Measurements from ENCODE around the gene AJAP1. TPM values are rescaled to one million over a fixed set of nuclear protein-coding genes. Genes with fewer than 3 reads are reported as not detected.

Gene AJAP1
- total and polyA plus RNA-seq, 2 donors (not counting 1 experiment from before 2014, with no cell fraction given) = not detected

GRCh38 chr1:4701276-4701675 is 46.9 kb downstream of the AJAP1 start:
- ATAC-seq (ENCODE audit: low read depth) = no peak
- TF ChIP-seq, protein P1, sequence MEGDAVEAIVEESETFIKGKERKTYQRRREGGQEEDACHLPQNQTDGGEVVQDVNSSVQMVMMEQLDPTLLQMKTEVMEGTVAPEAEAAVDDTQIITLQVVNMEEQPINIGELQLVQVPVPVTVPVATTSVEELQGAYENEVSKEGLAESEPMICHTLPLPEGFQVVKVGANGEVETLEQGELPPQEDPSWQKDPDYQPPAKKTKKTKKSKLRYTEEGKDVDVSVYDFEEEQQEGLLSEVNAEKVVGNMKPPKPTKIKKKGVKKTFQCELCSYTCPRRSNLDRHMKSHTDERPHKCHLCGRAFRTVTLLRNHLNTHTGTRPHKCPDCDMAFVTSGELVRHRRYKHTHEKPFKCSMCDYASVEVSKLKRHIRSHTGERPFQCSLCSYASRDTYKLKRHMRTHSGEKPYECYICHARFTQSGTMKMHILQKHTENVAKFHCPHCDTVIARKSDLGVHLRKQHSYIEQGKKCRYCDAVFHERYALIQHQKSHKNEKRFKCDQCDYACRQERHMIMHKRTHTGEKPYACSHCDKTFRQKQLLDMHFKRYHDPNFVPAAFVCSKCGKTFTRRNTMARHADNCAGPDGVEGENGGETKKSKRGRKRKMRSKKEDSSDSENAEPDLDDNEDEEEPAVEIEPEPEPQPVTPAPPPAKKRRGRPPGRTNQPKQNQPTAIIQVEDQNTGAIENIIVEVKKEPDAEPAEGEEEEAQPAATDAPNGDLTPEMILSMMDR (IDR thresholded peaks at IDR 0.05) = no peak
- TF ChIP-seq EZH2 (IDR thresholded peaks at IDR 0.05; ENCODE audit: borderline replicate concordance, insufficient read depth, low read depth, low read length, poor library complexity, severe bottlenecking) = no peak

DNA sequence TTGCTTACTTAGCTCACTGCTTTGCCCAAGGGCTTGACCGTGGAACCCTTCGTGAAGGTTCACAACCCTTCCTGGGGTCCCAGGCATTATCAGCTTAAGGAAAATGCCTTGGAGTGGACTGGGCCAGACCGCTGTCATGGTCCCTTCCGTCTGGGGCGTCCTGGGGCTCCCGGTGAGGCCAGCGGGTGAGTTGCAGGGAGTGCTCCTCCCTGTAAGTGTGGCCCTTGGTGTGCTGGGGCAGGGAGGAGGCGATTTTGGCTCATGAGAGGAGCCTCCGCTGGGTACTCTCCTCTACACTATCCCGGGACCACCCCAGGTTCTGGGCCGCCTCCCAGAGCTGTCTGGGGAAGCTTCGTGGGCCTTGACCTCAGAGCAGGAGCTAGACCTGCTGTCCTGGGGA is 48.1 kb downstream of the AJAP1 start:
- Mint-ChIP-seq H3K27ac (no peak overlapping the region), H3K27me3 (no peaks in the 10 kb centered on the region), H3K9me3 (ENCODE audit: insufficient read depth) (no peaks in the 10 kb centered on the region), H3K4me3 (no peak overlapping the region), H3K4me1 (no peaks in the 10 kb centered on the region)
- Histone ChIP-seq H3K4me2 (replicated peaks; ENCODE audit: low read depth, low read length, poor library complexity, severe bottlenecking) (no peak overlapping the region), H3K9ac (ENCODE audit: low read length) (no peak overlapping the region), H3K4me1 (ENCODE audit: control insufficient read depth in 2 of 2, insufficient read depth in 2 of 2, low read length in 2 of 2) (no peaks in the 10 kb centered on the region), H3K9me3 (ENCODE audit: control extremely low read depth in 1 of 3, control insufficient read depth in 2 of 3, insufficient read depth in 1 of 3, low read length in 2 of 3) (peaks cover 0 to 11% (median 0%) of the 10 kb centered on the region in 3 donors), H2AFZ (ENCODE audit: insufficient read depth, low read depth, low read length, poor library complexity, severe bottlenecking) (no peak overlapping the region), H3K36me3 (replicated peaks in 1 of 2; ENCODE audit: control extremely low read depth in 1 of 2, control insufficient read depth in 1 of 2, extremely low read depth in 1 of 2, insufficient read depth in 2 of 2, low read length in 1 of 2) (no peaks in the 10 kb centered on the region), H4K20me1 (ENCODE audit: control insufficient read depth, insufficient read depth, low read length, poor library complexity, severe bottlenecking) (no peaks in the 10 kb centered on the region), H3K27ac (ENCODE audit: low read length in 2 of 2) (no peak overlapping the region), H3K79me2 (ENCODE audit: control insufficient read depth, insufficient read depth, low read length) (no peaks in the 10 kb centered on the region), H3K27me3 (replicated peaks in 1 of 4; ENCODE audit: control extremely low read depth in 1 of 4, control insufficient read depth in 3 of 4, insufficient read depth in 4 of 4, low read length in 3 of 4) (no peaks in the 10 kb centered on the region), H3K4me3 (ENCODE audit: control extremely low read depth in 1 of 5, extremely low read depth in 1 of 5, insufficient read depth in 1 of 5, low read depth in 2 of 5, low read length in 4 of 5) (no peak overlapping the region)
- ATAC-seq (ENCODE audit: low read depth) (no peak), DNase-seq (no peak)
- ChIA-PET POLR2A (no interaction called here), CTCF (no interaction called here)
- WGBS (ENCODE audit: insufficient coverage) = 82% methylated on average over 11 of the region's 12 CpGs
- TF ChIP-seq, protein P1 (IDR thresholded peaks at IDR 0.05) = no peak
- TF ChIP-seq EZH2 (IDR thresholded peaks at IDR 0.05; ENCODE audit: borderline replicate concordance, insufficient read depth, low read depth, low read length, poor library complexity, severe bottlenecking) = no peak
- intact Hi-C loops (cut with micrococcal nuclease) = no loop called here

More at GRCh38 chr1:4701276-4701675, 46.9 kb downstream of the AJAP1 start:
- POLR2A ChIA-PET = no interaction called here
- no peak overlapping the region for H3K4me3 ChIP-seq (ENCODE audit: control extremely low read depth in 1 of 5, extremely low read depth in 1 of 5, insufficient read depth in 1 of 5, low read depth in 2 of 5, low read length in 4 of 5)
- no peaks in the 10 kb centered on the region for H3K4me1 ChIP-seq (ENCODE audit: control insufficient read depth in 2 of 2, insufficient read depth in 2 of 2, low read length in 2 of 2)
- CTCF ChIA-PET = no interaction called here
- H3K4me3 Mint-ChIP-seq = no peak overlapping the region
- no peak overlapping the region for H3K27ac Mint-ChIP-seq
- no peaks in the 10 kb centered on the region for H3K79me2 ChIP-seq (ENCODE audit: control insufficient read depth, insufficient read depth, low read length)
- WGBS (ENCODE audit: insufficient coverage) = 95% methylated on average over 6 of the region's 9 CpGs
- peaks cover 0 to 15% (median 0%) of the 10 kb centered on the region in 3 donors for H3K9me3 ChIP-seq (ENCODE audit: control extremely low read depth in 1 of 3, control insufficient read depth in 2 of 3, insufficient read depth in 1 of 3, low read length in 2 of 3)
- H3K27me3 ChIP-seq (replicated peaks in 1 of 4; ENCODE audit: control extremely low read depth in 1 of 4, control insufficient read depth in 3 of 4, insufficient read depth in 4 of 4, low read length in 3 of 4) = no peaks in the 10 kb centered on the region
- intact Hi-C loops (cut with micrococcal nuclease) = no loop called here
- no peak for DNase-seq
- no peak overlapping the region for H3K27ac ChIP-seq (ENCODE audit: low read length in 2 of 2)
- no peaks in the 10 kb centered on the region for H3K4me1 Mint-ChIP-seq
- no peak overlapping the region for H3K9ac ChIP-seq (ENCODE audit: low read length)
- H3K4me2 ChIP-seq (replicated peaks; ENCODE audit: low read depth, low read length, poor library complexity, severe bottlenecking) = no peak overlapping the region
- no peaks in the 10 kb centered on the region for H3K9me3 Mint-ChIP-seq (ENCODE audit: insufficient read depth)
- no peak overlapping the region for H2AFZ ChIP-seq (ENCODE audit: insufficient read depth, low read depth, low read length, poor library complexity, severe bottlenecking)
- H4K20me1 ChIP-seq (ENCODE audit: control insufficient read depth, insufficient read depth, low read length, poor library complexity, severe bottlenecking) = no peaks in the 10 kb centered on the region
- no peaks in the 10 kb centered on the region for H3K27me3 Mint-ChIP-seq
- no peaks in the 10 kb centered on the region for H3K36me3 ChIP-seq (replicated peaks in 1 of 2; ENCODE audit: control extremely low read depth in 1 of 2, control insufficient read depth in 1 of 2, extremely low read depth in 1 of 2, insufficient read depth in 2 of 2, low read length in 1 of 2)

Data from B cell (primary cell).